Stimulated activated naive B cell treated with anti-CD40 and anti-IgM and Interleukin-4, amounts not matched to agents 10 μg/mL and 1 μg/mL and 100 μg/mL, for 72 hours (primary cell): Measurements from ENCODE around the gene MNAT1.

Experiments used
- ATAC-seq, 2 donors: fragments of 150-1000 bp; cut with Tn5 transposase; replicated peaks; 2 replicates each; pipeline ENCODE4 v1.10.0; 2021; ENCODE audit warnings: moderate library complexity in 1 of 2
- DNase-seq: peaks from one replicate; pipeline ENCODE4 v3.0.0; 2021
- H3K27ac Mint-ChIP-seq: one replicate; pipeline ENCODE4 v1.8.0; 2022; ENCODE audit warnings: mild to moderate bottlenecking, mixed read lengths
- H3K27me3 Mint-ChIP-seq, 2 donors: one replicate each; pipeline ENCODE4 v1.8.0; 2022; ENCODE audit warnings: mixed read lengths in 2 of 2
- H3K36me3 Mint-ChIP-seq, 2 donors: one replicate each; pipeline ENCODE4 v1.8.0; 2022; ENCODE audit warnings: mixed read lengths in 2 of 2, mild to moderate bottlenecking in 1 of 2
- H3K4me1 Mint-ChIP-seq, 2 donors: one replicate each; pipeline ENCODE4 v1.8.0; 2022; ENCODE audit warnings: mixed read lengths in 2 of 2, mild to moderate bottlenecking in 1 of 2
- H3K4me3 Mint-ChIP-seq, 2 donors: one replicate each; pipeline ENCODE4 v1.8.0; 2022; ENCODE audit warnings: mild to moderate bottlenecking in 2 of 2, mixed read lengths in 2 of 2, moderate library complexity in 1 of 2
- H3K9me3 Mint-ChIP-seq, 2 donors: one replicate each; pipeline ENCODE4 v1.8.0; 2022; ENCODE audit warnings: mixed read lengths in 2 of 2, mild to moderate bottlenecking in 1 of 2

Gene MNAT1

GRCh38 chr14:60734465-60735242, at the start of gene MNAT1:
Gene MNAT1, plus strand, starts transcription at chr14:60734761. Its CDS starts 102 bp downstream, at chr14:60734863.
- ATAC-seq (peak; percentile 97 to 99), DNase-seq (peak; percentile 78)
- Mint-ChIP-seq H3K4me1 (peaks cover 15 to 33% of the 10 kb centered on the region in 2 donors), H3K9me3 (peaks cover 0 to 2% of the 10 kb centered on the region in 2 donors), H3K27ac (peak within 1 kb of the TSS; percentile 97), H3K36me3 (peaks cover 3 to 8% of the 10 kb centered on the region in 2 donors), H3K27me3 (peaks cover 10 to 17% of the 10 kb centered on the region in 2 donors), H3K4me3 (peak within 1 kb of the TSS; percentile 96 to 99)

GRCh38 chr14:60686865-60687264, 47.7 kb upstream of the MNAT1 start:
- Mint-ChIP-seq H3K27ac (no peak overlapping the region), H3K4me3 (no peak overlapping the region), H3K4me1 (no peaks in the 10 kb centered on the region), H3K9me3 (no peaks in the 10 kb centered on the region), H3K27me3 (peaks cover 8 to 11% of the 10 kb centered on the region in 2 donors), H3K36me3 (no peaks in the 10 kb centered on the region)
- no peak for ATAC-seq
- DNase-seq, result no peak

- Mint-ChIP-seq H3K27me3 (peaks cover 16 to 21% of the 10 kb centered on the region in 2 donors), H3K9me3 (peaks cover 0 to 2% of the 10 kb centered on the region in 2 donors), H3K4me1 (no peaks in the 10 kb centered on the region), H3K36me3 (no peaks in the 10 kb centered on the region), H3K27ac (no peak overlapping the region), H3K4me3 (no peak overlapping the region)
- ATAC-seq (no peak), DNase-seq (no peak)
Observed at GRCh38 chr14:60691383-60692113, 43.0 kb upstream of the MNAT1 start.

- Mint-ChIP-seq H3K27me3 (peaks cover 17 to 38% of the 10 kb centered on the region in 2 donors), H3K4me3 (no peak overlapping the region), H3K9me3 (peaks cover 10% of the 10 kb centered on the region in 2 donors), H3K27ac (no peak overlapping the region), H3K4me1 (no peaks in the 10 kb centered on the region), H3K36me3 (peaks cover 0 to under 1% of the 10 kb centered on the region in 2 donors)
- DNase-seq (no peak), ATAC-seq (no peak)
Observed at GRCh38 chr14:60695327-60695726, 39.2 kb upstream of the MNAT1 start.

GRCh38 chr14:60700598-60700997, 34.0 kb upstream of the MNAT1 start:
- Mint-ChIP-seq H3K27ac (no peak overlapping the region), H3K4me3 (no peak overlapping the region), H3K27me3 (peaks cover 21 to 30% of the 10 kb centered on the region in 2 donors)

GRCh38 chr14:60705100-60705499, 29.5 kb upstream of the MNAT1 start:
- Mint-ChIP-seq H3K27ac (no peak overlapping the region), H3K4me3 (no peak overlapping the region), H3K4me1 (no peaks in the 10 kb centered on the region), H3K27me3 (peaks cover 14% of the 10 kb centered on the region in 2 donors), H3K9me3 (peaks cover 9 to 14% of the 10 kb centered on the region in 2 donors), H3K36me3 (peaks cover 0 to 7% of the 10 kb centered on the region in 2 donors)
- no peak for ATAC-seq
- no peak for DNase-seq

More at GRCh38 chr14:60700598-60700997, 34.0 kb upstream of the MNAT1 start:
- no peaks in the 10 kb centered on the region for H3K4me1 Mint-ChIP-seq
- peaks cover 0 to 7% of the 10 kb centered on the region in 2 donors for H3K36me3 Mint-ChIP-seq
- H3K9me3 Mint-ChIP-seq, result peaks cover 17 to 22% of the 10 kb centered on the region in 2 donors
- DNase-seq (no peak), ATAC-seq (no peak)

GRCh38 chr14:60707858-60708257, 26.7 kb upstream of the MNAT1 start:
- no peaks in the 10 kb centered on the region for H3K9me3 Mint-ChIP-seq
- no peak for ATAC-seq
- H3K27me3 Mint-ChIP-seq, result peaks cover 19 to 20% of the 10 kb centered on the region in 2 donors

GRCh38 chr14:60710494-60710893, 24.1 kb upstream of the MNAT1 start:
- H3K4me1 Mint-ChIP-seq, result no peaks in the 10 kb centered on the region
- H3K27ac Mint-ChIP-seq, result no peak overlapping the region
- no peaks in the 10 kb centered on the region for H3K9me3 Mint-ChIP-seq
- ATAC-seq, result no peak
- no peaks in the 10 kb centered on the region for H3K36me3 Mint-ChIP-seq
- H3K27me3 Mint-ChIP-seq, result peaks cover 14 to 27% of the 10 kb centered on the region in 2 donors
- no peak for DNase-seq
- H3K4me3 Mint-ChIP-seq, result no peak overlapping the region

More at GRCh38 chr14:60707858-60708257, 26.7 kb upstream of the MNAT1 start:
- Mint-ChIP-seq H3K36me3 (no peaks in the 10 kb centered on the region), H3K4me1 (no peaks in the 10 kb centered on the region), H3K4me3 (no peak overlapping the region), H3K27ac (no peak overlapping the region)
- DNase-seq, result no peak

GRCh38 chr14:60713513-60713912, 21.0 kb upstream of the MNAT1 start:
- Mint-ChIP-seq H3K27ac (no peak overlapping the region), H3K27me3 (peaks cover 18 to 25% of the 10 kb centered on the region in 2 donors), H3K4me1 (no peaks in the 10 kb centered on the region), H3K4me3 (no peak overlapping the region), H3K36me3 (no peaks in the 10 kb centered on the region), H3K9me3 (no peaks in the 10 kb centered on the region)
- DNase-seq (no peak), ATAC-seq (no peak)

- Mint-ChIP-seq H3K27me3 (peaks cover 43 to 53% of the 10 kb centered on the region in 2 donors), H3K4me1 (peaks cover 16 to 28% of the 10 kb centered on the region in 2 donors), H3K36me3 (peaks cover 0 to 2% of the 10 kb centered on the region in 2 donors), H3K27ac (no peak overlapping the region), H3K4me3 (no peak overlapping the region), H3K9me3 (no peaks in the 10 kb centered on the region)
- DNase-seq, result no peak
- no peak for ATAC-seq
Observed at GRCh38 chr14:60720391-60720790, 14.2 kb upstream of the MNAT1 start.

- peaks cover 0 to 2% of the 10 kb centered on the region in 2 donors for H3K36me3 Mint-ChIP-seq
- H3K27ac Mint-ChIP-seq, result no peak overlapping the region
- ATAC-seq, result no peak
- H3K9me3 Mint-ChIP-seq, result no peaks in the 10 kb centered on the region
- no peak for DNase-seq
- H3K27me3 Mint-ChIP-seq, result peaks cover 47 to 58% of the 10 kb centered on the region in 2 donors
- H3K4me3 Mint-ChIP-seq, result peak overlapping the region; percentile 76 to 93
- peaks cover 16 to 28% of the 10 kb centered on the region in 2 donors for H3K4me1 Mint-ChIP-seq
Observed at GRCh38 chr14:60720962-60721325, 13.6 kb upstream of the MNAT1 start.

GRCh38 chr14:60721326-60722106, 13.0 kb upstream of the MNAT1 start:
- peaks cover 0 to 2% of the 10 kb centered on the region in 2 donors for H3K36me3 Mint-ChIP-seq
- ATAC-seq (peak; percentile 51 to 52), DNase-seq (peak; percentile 15)
- no peak overlapping the region for H3K27ac Mint-ChIP-seq
- peak overlapping the region; percentile 93 to 94 for H3K4me3 Mint-ChIP-seq
- H3K27me3 Mint-ChIP-seq, result peaks cover 47 to 58% of the 10 kb centered on the region in 2 donors
- H3K4me1 Mint-ChIP-seq, result peaks cover 16 to 28% of the 10 kb centered on the region in 2 donors
- no peaks in the 10 kb centered on the region for H3K9me3 Mint-ChIP-seq

GRCh38 chr14:60722107-60722356, 12.5 kb upstream of the MNAT1 start:
- Mint-ChIP-seq H3K4me1 (peaks cover 16 to 28% of the 10 kb centered on the region in 2 donors), H3K27me3 (peaks cover 52 to 63% of the 10 kb centered on the region in 2 donors), H3K4me3 (peak overlapping the region; percentile 93 to 94), H3K36me3 (peaks cover 0 to 2% of the 10 kb centered on the region in 2 donors), H3K27ac (no peak overlapping the region), H3K9me3 (no peaks in the 10 kb centered on the region)
- DNase-seq, result no peak
- ATAC-seq, result no peak
